SK-N-SH (cell line): ENCODE data around the gene SYTL4. TPM values are rescaled to one million over a fixed set of nuclear protein-coding genes. Genes with fewer than 3 reads are reported as not detected.

ENCODE experiments used
- CTCF ChIA-PET: fragments of 300-600, 350-600 bp; formaldehyde crosslinking; extraction: SDS; loops from one replicate; lab custom pipeline; 2021; lab: Yijun Ruan, JAX
- POLR2A ChIA-PET: fragments of 350-600 bp; sonication (Branson Sonifier 250); formaldehyde crosslinking; extraction: SDS; loops from one replicate; lab custom pipeline; 2020; ENCODE audit warnings: antibody characterized with exemption, inconsistent platforms; lab: Yijun Ruan, JAX
- DNase-seq: peaks from one replicate; pipeline ENCODE4 v3.0.0; 2012
- H2AFZ ChIP-seq: fragments of 200-600 bp; sonication (generic); 2 replicates; pipeline ENCODE4 v1.8.1; 2016; ENCODE audit warnings: antibody characterized with exemption, mild to moderate bottlenecking, low read depth
- H3F3A ChIP-seq: fragments of 200-600 bp; sonication (generic); replicated peaks from 2 replicates; pipeline ENCODE3; 2016; ENCODE audit warnings: antibody characterized with exemption, mild to moderate bottlenecking; ENCODE audit not compliant: insufficient read depth
- H3K27ac ChIP-seq, 2 experiments: fragments of 200-500 bp in 1 of 2; fragments of 200-600 bp in 1 of 2; sonication (Bioruptor generic) in 1 of 2; sonication (generic), shearing (Covaris generic) in 1 of 2; 2 replicates each; pipeline versions ENCODE4 v1.5.1 to v1.6.1; 2014 to 2016; ENCODE audit warnings: low read depth in 2 of 2, inconsistent platforms in 1 of 2, low read length in 1 of 2, mild to moderate bottlenecking in 1 of 2, mixed read lengths in 1 of 2
- H3K27me3 ChIP-seq: fragments of 200-600 bp; sonication (generic), shearing (Covaris generic); 2 replicates; pipeline ENCODE4 v1.6.1; 2016; ENCODE audit warnings: mixed run types; ENCODE audit not compliant: insufficient read depth
- H3K36me3 ChIP-seq, 2 experiments: fragments of 200-500 bp in 1 of 2; fragments of 200-600 bp in 1 of 2; sonication (Bioruptor generic) in 1 of 2; sonication (generic) in 1 of 2; replicated peaks in 1 of 2; 2 replicates each; pipeline versions ENCODE3 to v1.5.1; 2014 to 2016; ENCODE audit warnings: low read length in 1 of 2, mild to moderate bottlenecking in 1 of 2; ENCODE audit not compliant: insufficient read depth in 2 of 2, control insufficient read depth in 1 of 2
- H3K4me1 ChIP-seq, 2 experiments: fragments of 200-500 bp in 1 of 2; fragments of 200-600 bp in 1 of 2; sonication (Bioruptor generic) in 1 of 2; sonication (generic), shearing (Covaris generic) in 1 of 2; 2 replicates each; pipeline versions ENCODE4 v1.5.1 to v1.6.1; 2014 to 2016; ENCODE audit warnings: low read depth in 1 of 2, low read length in 1 of 2, mixed run types in 1 of 2; ENCODE audit not compliant: insufficient read depth in 2 of 2, control insufficient read depth in 1 of 2
- H3K4me2 ChIP-seq: fragments of 200-600 bp; sonication (generic), shearing (Covaris generic); 2 replicates; pipeline ENCODE4 v1.6.1; 2017; ENCODE audit warnings: mixed run types
- H3K4me3 ChIP-seq, 2 experiments: fragments of 200-500 bp in 1 of 2; fragments of 200-600 bp in 1 of 2; sonication (Bioruptor generic) in 1 of 2; sonication (generic), shearing (Covaris generic) in 1 of 2; 2 replicates each; pipeline versions ENCODE4 v1.5.1 to v1.8.1; 2014 to 2016; ENCODE audit warnings: low read depth in 2 of 2, inconsistent platforms in 1 of 2, low read length in 1 of 2, mild to moderate bottlenecking in 1 of 2, mixed read lengths in 1 of 2, moderate library complexity in 1 of 2
- H3K79me2 ChIP-seq: fragments of 200-600 bp; sonication (generic); 2 replicates; pipeline ENCODE4 v1.8.1; 2017; ENCODE audit warnings: mild to moderate bottlenecking; ENCODE audit not compliant: insufficient read depth
- H3K9ac ChIP-seq: fragments of 200-600 bp; sonication (generic); 2 replicates; pipeline ENCODE4 v1.6.1; 2017; ENCODE audit warnings: mixed run types
- H3K9me2 ChIP-seq: fragments of 200-600 bp; sonication (generic); 2 replicates; pipeline ENCODE4 v1.6.1; 2017; ENCODE audit warnings: mixed run types
- H3K9me3 ChIP-seq: fragments of 200-600 bp; sonication (generic); 2 replicates; pipeline ENCODE4 v1.6.1; 2017; ENCODE audit warnings: mixed run types, mild to moderate bottlenecking, moderate library complexity
- H4K20me1 ChIP-seq: fragments of 200-600 bp; sonication (generic); 2 replicates; pipeline ENCODE4 v1.6.1; 2017; ENCODE audit warnings: mild to moderate bottlenecking, mixed run types; ENCODE audit not compliant: insufficient read depth
- CTCF ChIP-seq: fragments of 200-600 bp; sonication (generic); IDR thresholded peaks from 2 replicates; pipeline ENCODE4 v1.6.1; 2017; ENCODE audit warnings: antibody characterized with exemption, mild to moderate bottlenecking, moderate library complexity
- ELF1 ChIP-seq: IDR thresholded peaks from 2 replicates; pipeline ENCODE4 v1.4.0; 2012
- EZH2phosphoT487 ChIP-seq: fragments of 200-600 bp; sonication (generic); IDR thresholded peaks from 2 replicates; pipeline ENCODE4 v1.6.1; 2017; ENCODE audit warnings: low read depth, mixed run types, mild to moderate bottlenecking, antibody characterized with exemption, moderate library complexity, borderline replicate concordance
- FOSL2 ChIP-seq: IDR thresholded peaks from 2 replicates; pipeline ENCODE4 v1.4.0; 2012; ENCODE audit warnings: low read depth, mild to moderate bottlenecking, moderate library complexity, borderline replicate concordance
- GATA2 ChIP-seq: sonication (generic); formaldehyde crosslinking; IDR thresholded peaks from 2 replicates; pipeline ENCODE4 v1.5.0; 2020; ENCODE audit warnings: mild to moderate bottlenecking, missing genetic modification reagents
- MAX ChIP-seq: IDR thresholded peaks from 2 replicates; pipeline ENCODE4 v1.4.0; 2012; ENCODE audit warnings: low read depth
- MEF2A ChIP-seq: IDR thresholded peaks from 2 replicates; pipeline ENCODE4 v1.4.0; 2012; ENCODE audit warnings: low read depth, borderline replicate concordance
- NFIC ChIP-seq: IDR thresholded peaks from 2 replicates; pipeline ENCODE4 v1.4.0; 2012; ENCODE audit warnings: borderline replicate concordance
- NRF1 ChIP-seq: IDR thresholded peaks from 2 replicates; pipeline ENCODE4 v1.6.1; 2012; ENCODE audit warnings: low read depth, mild to moderate bottlenecking, low read length
- PBX3 ChIP-seq: IDR thresholded peaks from 2 replicates; pipeline ENCODE4; 2012
- POLR2AphosphoS5 ChIP-seq: IDR thresholded peaks from 2 replicates; pipeline ENCODE4 v1.6.1; 2012; ENCODE audit warnings: low read depth, low read length
- RCOR1 ChIP-seq: fragments of 150-350 bp; IDR thresholded peaks from 2 replicates; pipeline ENCODE4 v1.6.1; 2017; ENCODE audit warnings: antibody characterized with exemption, low read length
- RFX5 ChIP-seq: IDR thresholded peaks from 2 replicates; pipeline ENCODE4 v1.6.1; 2012; ENCODE audit warnings: mild to moderate bottlenecking, improper control_type of control experiment, low read length
- SIN3A ChIP-seq: IDR thresholded peaks from 2 replicates; pipeline ENCODE4 v1.6.1; 2012; ENCODE audit warnings: low read depth, mild to moderate bottlenecking, low read length, moderate library complexity, borderline replicate concordance
- SMC3 ChIP-seq: IDR thresholded peaks from 2 replicates; pipeline ENCODE4 v1.6.1; 2012; ENCODE audit warnings: low read depth, low read length, improper control_type of control experiment
- TCF12 ChIP-seq: IDR thresholded peaks from 2 replicates; pipeline ENCODE4 v1.4.0; 2012
- TEAD4 ChIP-seq: IDR thresholded peaks from 2 replicates; pipeline ENCODE4 v1.4.0; 2012; ENCODE audit warnings: mild to moderate bottlenecking, borderline replicate concordance; ENCODE audit not compliant: insufficient read depth
- USF1 ChIP-seq: IDR thresholded peaks from 2 replicates; pipeline ENCODE4 v1.4.0; 2012; ENCODE audit warnings: low read depth, borderline replicate concordance
- USF2 ChIP-seq: fragments of 150-350 bp; IDR thresholded peaks from 2 replicates; pipeline ENCODE4 v1.6.1; 2017; ENCODE audit warnings: antibody characterized with exemption, low read length, low read depth, borderline replicate concordance
- YY1 ChIP-seq: IDR thresholded peaks from 2 replicates; pipeline ENCODE4 v1.4.0; 2012; ENCODE audit warnings: low read depth, mild to moderate bottlenecking
- WGBS: methylation state at CpG from one replicate; pipeline ENCODE4 v1.1.6; 2017; ENCODE audit warnings: low lambda C conversion rate; 5-methylcytosine and 5-hydroxymethylcytosine counted together
- polyA plus RNA-seq, 3 experiments: library from polyadenylated mRNA; depleted of rRNA; stranded (reverse); fragments of >200 nt; gene quantifications; 2 replicates each; pipeline ENCODE4 v1.2.3, GENCODE V29; 2012

The SYTL4 gene
- polyA plus RNA-seq, 1 of the 3 experiments (the other 2 are of a cell fraction), result 2.3 TPM

- H3K4me2 ChIP-seq, result no peak overlapping the region
- CTCF ChIA-PET, result interaction anchor here (1.0 to 6.4 kb wide), 3 partner anchors 8 to 91 kb away, joined by 3 to 63 read pairs (median 36); no protein-coding TSS in a partner anchor
- H3K27ac ChIP-seq, result no peak overlapping the region
- H3K9me2 ChIP-seq, result no peaks in the 10 kb centered on the region
- H3K36me3 ChIP-seq, result no peaks in the 10 kb centered on the region
- POLR2A ChIA-PET, result no interaction called here
- no peaks in the 10 kb centered on the region for H3K4me1 ChIP-seq
- H3F3A ChIP-seq, result no peaks in the 10 kb centered on the region
- H3K4me3 ChIP-seq, result no peak overlapping the region
- no peaks in the 10 kb centered on the region for H3K9me3 ChIP-seq
- H3K9ac ChIP-seq, result no peak overlapping the region
- no peak overlapping the region for H2AFZ ChIP-seq
- H3K79me2 ChIP-seq, result no peaks in the 10 kb centered on the region
- WGBS, result 51% methylated on average over 5 of the region's 5 CpGs
- H3K27me3 ChIP-seq, result peaks cover 11% of the 10 kb centered on the region; the same call in 1 of the 2 replicates
- DNase-seq, result no peak
- no peak for TF ChIP-seq FOSL2
- no peak for TF ChIP-seq TCF12
- no peak for TF ChIP-seq SIN3A
- no peak for TF ChIP-seq RFX5
- no peak for TF ChIP-seq USF1
- TF ChIP-seq SMC3, result no peak
- no peak for TF ChIP-seq USF2
- no peaks in the 10 kb centered on the region for H4K20me1 ChIP-seq
These were observed 54.2 kb downstream of the SYTL4 start for GRCh38 chrX:100677611-100678181.

- Histone ChIP-seq H3K79me2 (no peaks in the 10 kb centered on the region), H3K36me3 (no peaks in the 10 kb centered on the region), H2AFZ (no peak overlapping the region), H3K4me2 (no peak overlapping the region), H3K9ac (no peak overlapping the region), H3K9me3 (no peaks in the 10 kb centered on the region), H4K20me1 (no peaks in the 10 kb centered on the region), H3K4me1 (no peaks in the 10 kb centered on the region), H3K27me3 (peaks cover 6% of the 10 kb centered on the region; the same call in 1 of the 2 replicates), H3F3A (no peaks in the 10 kb centered on the region), H3K4me3 (no peak overlapping the region), H3K27ac (no peak overlapping the region), H3K9me2 (no peaks in the 10 kb centered on the region)
- ChIA-PET CTCF (interaction anchor here (1.2 to 6.4 kb wide), 3 partner anchors 11 to 94 kb away, joined by 3 to 63 read pairs (median 36); no protein-coding TSS in a partner anchor), POLR2A (no interaction called here)
- DNase-seq, result no peak
- WGBS, result 37% methylated on average over 2 of the region's 2 CpGs
- no peak for TF ChIP-seq ELF1
- TF ChIP-seq TEAD4, result no peak
- TF ChIP-seq TCF12, result no peak
- no peak for TF ChIP-seq RCOR1
- no peak for TF ChIP-seq USF2
- no peak for TF ChIP-seq SMC3
- TF ChIP-seq PBX3, result no peak
- no peak for TF ChIP-seq CTCF
- TF ChIP-seq MAX, result no peak
- TF ChIP-seq NRF1, result no peak
- no peak for TF ChIP-seq EZH2phosphoT487
- TF ChIP-seq MEF2A, result no peak
- TF ChIP-seq POLR2AphosphoS5, result no peak
- TF ChIP-seq NFIC, result no peak
- TF ChIP-seq FOSL2, result no peak
- TF ChIP-seq GATA2, result no peak
- TF ChIP-seq RFX5, result no peak
- TF ChIP-seq USF1, result no peak
- no peak for TF ChIP-seq YY1
These were observed 57.2 kb downstream of the SYTL4 start for GRCh38 chrX:100674705-100675104.
